ENCODE measurements around the gene KCND3.

Gene KCND3

DNA sequence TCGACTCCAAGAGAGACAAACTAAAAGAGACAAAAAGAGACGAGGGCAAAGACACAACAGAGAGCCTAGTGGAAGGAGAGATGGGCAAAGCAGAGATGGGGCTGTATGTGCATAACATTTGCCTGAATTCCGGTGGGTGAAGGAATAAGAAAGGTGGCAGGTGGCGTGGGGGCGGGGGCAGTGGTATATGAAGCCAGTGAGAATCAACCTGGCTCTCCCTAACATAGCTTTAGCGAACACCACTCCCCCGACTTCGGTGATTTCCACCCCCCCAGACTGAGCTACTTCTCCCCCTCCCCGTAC, 251.4 kb downstream of the KCND3 start:
- peak overlapping the region; percentile 98 for H3K27ac ChIP-seq
- peaks cover 32% of the 10 kb centered on the region for H3K27me3 ChIP-seq
- H3K4me3 ChIP-seq (ENCODE audit: low read depth in 1 of 2, low read length in 1 of 2): peak overlapping the region; percentile 93 to 99
- H3K4me1 ChIP-seq (ENCODE audit: control insufficient read depth in 1 of 2, insufficient read depth in 1 of 2, low read depth in 1 of 2, low read length in 1 of 2): peaks cover 70 to 71% of the 10 kb centered on the region in 2 experiments
- TF ChIP-seq CTCF (IDR thresholded peaks at IDR 0.05): no peak
- H3K36me3 ChIP-seq: peaks cover 34% of the 10 kb centered on the region
- no peaks in the 10 kb centered on the region for H3K9me3 ChIP-seq

DNA sequence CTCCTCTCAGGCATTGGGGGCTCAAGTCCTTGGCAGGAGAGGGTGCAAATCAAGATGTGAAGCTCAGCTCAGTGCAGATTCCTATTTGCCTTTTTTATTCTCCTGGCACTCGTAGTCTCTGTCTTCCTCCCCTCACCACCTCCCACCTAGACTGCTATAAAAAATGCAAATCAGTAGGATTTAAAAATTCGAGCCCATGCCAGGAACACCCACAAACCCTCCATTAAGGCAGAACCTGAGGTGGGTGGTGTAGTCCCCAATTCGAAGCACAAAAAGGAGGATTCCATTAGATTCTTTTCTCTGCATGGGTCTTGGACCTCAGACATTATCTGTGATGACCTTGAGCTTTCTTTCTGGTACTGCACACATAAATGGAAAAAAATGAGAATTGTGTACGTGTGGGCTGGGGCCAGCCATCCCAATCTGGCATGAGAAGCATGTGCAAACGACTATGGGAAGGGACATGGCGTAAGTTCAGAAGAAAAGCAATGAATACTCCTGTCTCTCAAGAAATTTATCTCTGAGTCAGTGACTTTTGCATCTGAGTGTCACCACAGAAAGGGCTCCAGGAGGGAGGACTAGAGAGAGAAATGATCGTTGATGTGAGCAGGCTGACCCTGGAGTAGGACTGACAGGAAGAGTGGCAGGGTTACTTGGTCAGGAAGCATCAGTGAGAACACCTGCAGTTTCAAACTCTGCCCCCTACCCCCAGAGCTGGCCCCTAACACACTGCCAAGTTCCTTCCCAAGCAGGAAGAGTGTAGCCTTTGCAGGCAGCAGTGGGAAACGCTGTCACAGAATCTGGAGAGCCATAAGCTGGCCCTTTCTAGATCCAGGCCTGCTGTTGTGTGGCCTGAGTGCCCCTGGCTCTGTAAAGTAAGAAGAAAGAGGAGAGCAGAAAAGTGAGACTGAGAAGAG, 252.0 kb downstream of the KCND3 start:
- TF ChIP-seq CTCF (IDR thresholded peaks at IDR 0.05): no peak
- peaks cover 76 to 77% of the 10 kb centered on the region in 2 experiments for H3K4me1 ChIP-seq (ENCODE audit: control insufficient read depth in 1 of 2, insufficient read depth in 1 of 2, low read depth in 1 of 2, low read length in 1 of 2)
- H3K27ac ChIP-seq: peak overlapping the region; percentile 98
- peaks cover 26% of the 10 kb centered on the region for H3K27me3 ChIP-seq
- no peaks in the 10 kb centered on the region for H3K9me3 ChIP-seq
- peaks cover 34% of the 10 kb centered on the region for H3K36me3 ChIP-seq
- H3K4me3 ChIP-seq (ENCODE audit: low read depth in 1 of 2, low read length in 1 of 2): peak overlapping the region; percentile 93 to 99

DNA sequence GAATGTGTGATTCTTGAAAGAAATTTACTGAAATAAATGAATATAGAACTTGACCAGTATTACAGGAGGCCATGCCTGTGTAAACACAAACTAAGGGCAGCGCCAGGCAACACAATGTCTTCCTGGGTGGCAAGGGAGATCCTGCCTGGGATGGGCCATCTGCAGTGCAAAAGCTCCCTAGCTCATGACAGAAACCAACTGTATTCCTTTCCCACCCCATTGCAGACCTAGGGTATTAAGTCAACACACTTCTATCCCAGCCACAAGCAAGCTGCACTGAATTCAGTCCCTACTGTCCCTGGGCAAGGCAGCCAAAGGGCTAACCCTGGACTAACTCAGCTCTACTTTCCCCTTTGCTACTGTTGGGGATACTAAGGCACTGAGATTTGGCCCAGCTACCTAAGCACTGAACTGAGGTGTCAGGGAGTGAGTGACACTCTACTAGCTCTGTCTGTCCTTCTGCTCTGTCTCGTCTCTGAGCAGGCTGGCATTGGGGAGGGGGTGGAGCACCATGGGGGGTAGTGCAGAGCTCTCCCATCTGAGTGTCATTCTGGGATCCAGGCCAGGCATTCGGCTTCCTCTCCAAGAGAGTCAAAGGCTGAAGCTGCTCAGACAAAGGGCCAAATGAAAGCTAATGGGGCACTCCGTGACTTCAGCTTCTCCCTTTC, 252.8 kb downstream of the KCND3 start:
- Histone ChIP-seq H3K4me3 (ENCODE audit: low read depth in 1 of 2, low read length in 1 of 2) (peak overlapping the region; percentile 93 to 99), H3K27me3 (peaks cover 18% of the 10 kb centered on the region), H3K27ac (peak overlapping the region; percentile 98), H3K9me3 (no peaks in the 10 kb centered on the region), H3K36me3 (peaks cover 39% of the 10 kb centered on the region), H3K4me1 (ENCODE audit: control insufficient read depth in 1 of 2, insufficient read depth in 1 of 2, low read depth in 1 of 2, low read length in 1 of 2) (peaks cover 84 to 85% of the 10 kb centered on the region in 2 experiments)
- no peak for TF ChIP-seq CTCF (IDR thresholded peaks at IDR 0.05)

DNA sequence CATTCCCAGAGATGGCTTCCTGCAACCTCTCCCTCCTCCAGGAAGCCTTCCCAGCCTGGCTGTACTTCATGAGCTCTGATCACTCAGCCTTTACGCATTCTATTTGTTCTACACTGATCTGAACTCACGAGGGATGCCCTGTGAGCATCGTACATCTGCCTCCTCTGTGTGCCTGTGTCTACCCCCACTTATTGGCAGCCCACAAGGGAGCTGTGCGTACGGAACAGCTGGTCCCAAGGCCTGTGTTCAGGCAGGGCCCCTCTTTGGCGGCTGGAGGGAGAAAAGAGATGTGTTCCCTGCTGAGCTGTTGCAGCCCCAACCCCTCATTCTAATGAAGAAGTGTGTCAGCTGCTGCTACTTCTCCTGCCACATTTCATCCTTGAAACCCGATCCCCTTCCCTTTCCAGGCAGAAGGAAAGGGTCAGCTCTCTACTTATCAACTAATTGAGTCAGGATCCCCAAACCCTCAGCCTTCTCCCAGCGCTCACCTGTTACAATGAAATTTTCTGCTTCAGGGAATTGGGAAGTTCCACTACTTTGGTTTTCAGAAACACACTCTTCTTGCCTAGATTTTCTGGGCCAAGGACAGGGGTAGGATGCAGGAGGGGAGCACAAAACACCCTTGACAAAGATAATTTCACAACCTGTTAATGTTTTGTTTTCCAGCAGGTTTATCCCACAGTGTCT, 253.5 kb downstream of the KCND3 start:
- Histone ChIP-seq H3K27me3 (peaks cover 12% of the 10 kb centered on the region), H3K4me1 (ENCODE audit: control insufficient read depth in 1 of 2, insufficient read depth in 1 of 2, low read depth in 1 of 2, low read length in 1 of 2) (peaks cover 86 to 88% of the 10 kb centered on the region in 2 experiments)

More for the DNA sequence above, 253.5 kb downstream of the KCND3 start:
- Histone ChIP-seq H3K4me3 (ENCODE audit: low read depth in 1 of 2, low read length in 1 of 2) (peak overlapping the region; percentile 93 to 99), H3K36me3 (peaks cover 42% of the 10 kb centered on the region), H3K9me3 (no peaks in the 10 kb centered on the region), H3K27ac (peak overlapping the region; percentile 98)
- no peak for TF ChIP-seq CTCF (IDR thresholded peaks at IDR 0.05)

Measured in neutrophil (primary cell).